Stromal cell of bone marrow (primary cell): ENCODE results near the gene TEX19.
A peak's percentile ranks its signal among the peaks of the same experiment; 100 is the strongest.

ENCODE experiments used
- DNase-seq: peaks from one replicate; pipeline ENCODE4 v3.0.0-alpha.2; 2012; ENCODE audit warnings: low read depth

TEX19 gene

DNA sequence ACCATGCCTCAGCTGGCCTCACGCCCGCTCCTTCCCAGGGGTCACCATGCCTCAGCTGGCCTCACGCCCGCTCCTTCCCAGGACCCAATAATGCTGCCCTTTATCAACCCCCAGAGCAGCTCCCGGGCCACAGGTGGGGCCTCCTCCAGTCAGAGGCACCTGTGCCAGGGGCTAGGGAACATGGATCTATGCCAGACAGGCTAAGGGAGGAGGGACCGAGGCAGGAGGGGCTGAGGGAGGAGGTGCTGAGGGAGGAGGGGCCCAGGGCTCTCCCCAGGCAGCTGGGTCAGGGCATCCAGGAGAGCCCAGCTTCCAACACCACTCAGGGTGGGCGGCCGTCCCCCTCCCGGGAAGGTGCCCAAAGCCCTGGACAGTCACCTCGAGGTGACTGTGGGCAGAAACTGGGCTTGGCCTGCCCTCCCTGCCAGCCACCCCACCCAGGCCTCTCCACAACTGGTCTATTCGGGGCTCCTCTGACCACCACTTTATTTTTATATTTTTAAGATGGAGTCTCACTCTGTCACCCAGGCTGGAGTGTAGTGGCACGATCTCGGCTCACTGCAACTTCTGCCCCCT is 31.9 kb downstream of the TEX19 start:
- DNase-seq, result no peak

DNA sequence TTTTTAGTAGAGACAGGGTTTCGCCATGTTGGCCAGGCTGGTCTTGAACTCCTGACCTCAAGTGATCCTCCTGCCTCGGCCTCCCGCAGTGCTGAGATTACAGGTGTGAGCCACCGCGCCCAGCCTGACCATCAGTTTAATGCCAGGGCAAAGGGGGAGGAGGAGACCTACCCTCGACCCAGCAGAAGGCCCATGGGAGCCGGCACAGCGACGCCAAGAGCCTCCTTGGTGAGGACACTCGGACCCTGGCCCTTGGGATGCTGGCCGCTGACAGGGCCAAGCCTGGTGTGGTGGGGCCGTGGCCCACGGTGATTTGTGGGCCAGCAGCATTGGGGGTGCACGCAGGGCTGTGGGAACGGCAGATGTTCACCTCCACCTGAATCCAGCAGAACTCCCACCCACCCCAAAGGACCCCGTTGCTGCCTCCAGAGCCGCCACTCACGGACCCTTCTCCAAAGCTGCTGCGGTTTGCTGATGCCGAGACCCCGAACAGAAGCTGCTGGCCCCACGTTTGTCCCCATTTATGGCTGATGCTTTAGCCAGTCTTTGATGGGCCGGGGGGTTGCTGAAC is 32.5 kb downstream of the TEX19 start:
- no peak for DNase-seq

DNA sequence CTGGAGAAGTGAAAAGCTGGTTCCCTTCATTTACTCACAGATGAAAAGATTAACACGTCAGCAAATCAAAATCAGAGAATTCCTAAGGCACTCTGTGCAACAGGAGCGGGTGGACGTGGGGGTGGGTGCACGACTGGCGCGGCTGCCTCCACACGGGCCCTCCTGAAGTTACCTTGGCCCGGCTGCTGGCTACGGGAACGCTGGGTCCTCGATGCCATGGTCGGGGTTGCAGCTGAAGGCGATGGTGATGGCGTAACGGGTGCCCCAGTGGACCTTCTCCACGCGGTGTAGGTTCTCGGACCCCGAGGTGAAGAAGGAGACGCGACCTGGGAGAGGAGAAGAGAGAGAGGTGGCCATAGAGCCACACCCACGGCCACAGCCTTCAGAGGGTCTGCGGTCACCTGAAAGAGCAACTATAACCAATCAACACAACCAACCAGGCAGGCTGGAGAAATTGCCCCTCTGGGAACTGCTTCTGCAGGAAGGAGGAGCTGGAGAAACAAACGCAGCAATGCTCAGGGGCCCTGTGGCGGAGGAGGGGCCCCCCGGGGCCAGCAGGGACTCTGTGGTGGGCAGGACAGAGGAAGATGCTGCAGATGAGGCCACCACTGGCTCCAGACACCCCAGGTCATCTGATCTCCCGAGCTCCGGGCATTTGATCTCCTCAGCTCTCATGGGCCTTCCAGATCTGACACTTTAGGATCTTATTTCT is 33.3 kb downstream of the TEX19 start:
- no peak for DNase-seq

DNA sequence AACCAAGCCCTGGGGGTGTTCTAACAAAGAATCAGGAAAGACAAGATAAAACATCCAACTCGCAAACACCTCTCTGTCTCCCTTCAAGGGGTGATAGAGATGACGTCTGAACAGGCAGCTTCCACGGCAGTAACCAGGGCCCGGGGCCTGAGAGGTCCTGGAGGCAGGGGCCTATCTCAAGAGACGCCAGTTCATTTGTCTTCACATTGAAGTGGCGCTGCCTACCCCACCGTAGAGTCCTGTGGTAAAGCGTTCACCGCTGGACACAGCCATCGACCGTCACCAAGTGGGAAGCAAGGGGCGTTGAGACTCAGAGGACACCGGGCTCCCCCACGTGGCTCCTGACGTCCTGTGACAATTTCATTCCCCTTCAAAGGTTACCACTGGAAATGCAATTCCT is 33.9 kb downstream of the TEX19 start:
- DNase-seq, result no peak

DNA sequence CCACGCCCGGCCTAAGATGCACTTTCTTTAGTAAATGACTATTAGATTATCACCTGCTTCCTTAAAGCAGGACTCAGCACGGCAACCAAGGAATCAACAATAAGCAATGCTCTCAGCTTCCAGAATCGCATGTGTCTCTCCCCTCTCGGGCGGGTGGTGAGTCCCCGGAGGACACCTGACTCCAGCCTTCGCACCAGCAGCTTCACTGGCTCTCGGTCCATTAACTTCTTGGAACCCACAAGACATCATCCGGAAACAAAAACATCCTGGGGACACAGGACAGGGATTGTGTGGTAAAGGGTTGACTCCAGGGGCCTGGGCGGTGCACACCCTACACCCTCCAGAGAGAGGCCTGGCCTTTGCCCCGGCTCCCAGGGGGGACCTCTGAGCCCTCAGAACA is 35.2 kb downstream of the TEX19 start:
- no peak for DNase-seq

DNA sequence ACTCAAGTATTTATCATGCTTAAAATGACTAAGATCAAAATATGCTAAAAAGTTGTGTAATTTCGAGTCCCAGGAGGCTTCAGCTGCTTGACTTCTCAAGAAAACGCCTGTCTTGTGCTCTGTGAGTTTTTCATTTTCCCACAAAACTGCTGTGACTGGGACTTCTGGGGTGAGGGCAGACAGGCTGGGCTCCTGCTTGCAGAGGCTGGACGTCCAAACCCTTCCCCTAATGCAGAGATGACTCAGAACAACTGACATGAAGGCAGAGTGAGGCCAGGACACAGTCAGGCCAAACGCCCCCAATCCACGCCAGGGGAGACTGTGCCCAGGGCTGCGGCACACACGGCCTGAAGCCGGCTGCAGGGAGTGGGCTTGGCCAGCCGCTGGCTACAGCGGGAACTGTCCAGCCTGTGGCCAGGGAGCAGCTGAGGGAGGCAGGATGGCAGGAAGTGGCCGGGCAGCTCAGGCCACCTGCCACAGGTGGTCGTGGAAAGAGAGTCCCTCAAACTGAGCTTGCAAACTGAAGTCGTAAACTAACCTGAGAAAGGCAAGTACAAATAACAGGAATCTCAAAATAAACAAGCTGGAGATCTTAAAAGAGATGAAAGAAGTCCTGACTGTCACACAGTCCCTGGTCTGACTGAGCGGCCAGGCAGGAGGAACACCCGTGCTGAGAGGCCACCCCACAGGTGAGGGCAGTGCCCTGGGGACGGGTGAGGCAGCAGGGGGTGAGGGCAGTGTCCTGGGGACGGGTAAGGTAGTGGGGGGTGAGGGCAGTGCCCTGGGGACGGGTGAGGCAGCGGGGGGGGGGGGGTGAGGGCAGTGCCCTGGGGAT is 37.8 kb downstream of the TEX19 start:
- DNase-seq, result peak; percentile 99

DNA sequence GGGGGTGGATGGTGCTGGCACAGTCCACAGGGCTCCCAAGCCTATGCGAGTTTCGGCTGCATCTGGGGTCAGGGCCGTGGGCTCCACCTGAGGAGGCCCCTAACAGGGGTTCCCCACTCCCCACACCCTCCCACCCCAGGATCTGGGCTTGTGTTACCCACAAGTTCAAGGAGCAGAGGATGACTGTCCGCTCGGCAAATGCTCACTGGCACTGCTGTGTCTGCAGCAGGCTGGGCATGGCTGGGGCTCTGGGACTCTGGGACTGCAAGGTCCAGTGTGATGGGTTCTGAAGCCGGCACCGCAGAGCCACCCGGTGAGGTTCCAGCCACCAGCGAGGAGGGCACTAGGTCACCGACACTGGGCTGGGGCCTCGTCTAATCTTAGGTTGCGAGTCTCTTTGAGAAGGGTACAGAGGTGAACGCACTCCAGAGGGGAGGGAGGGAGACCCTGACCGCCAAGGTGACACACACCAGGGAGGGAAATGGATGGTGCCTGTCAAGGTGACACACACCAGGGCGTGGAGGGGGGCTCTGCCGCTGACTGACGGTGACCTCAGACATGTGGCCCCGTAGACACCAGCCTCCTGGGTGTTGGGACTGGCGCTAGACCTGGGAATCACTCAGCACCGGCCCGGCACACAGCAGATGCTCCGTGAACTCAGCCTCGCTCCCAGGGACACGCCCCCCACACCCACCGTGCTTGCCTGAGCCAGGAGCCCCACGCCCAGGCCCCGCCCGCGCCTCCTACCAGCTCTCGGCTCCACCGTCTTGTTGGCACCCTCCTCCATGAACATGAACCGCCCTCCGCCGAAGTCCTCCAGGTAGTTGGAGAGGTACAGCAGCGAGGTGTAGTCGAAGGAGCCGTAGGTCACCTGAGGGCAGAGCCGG is 38.6 kb downstream of the TEX19 start:
- no peak for DNase-seq

DNA sequence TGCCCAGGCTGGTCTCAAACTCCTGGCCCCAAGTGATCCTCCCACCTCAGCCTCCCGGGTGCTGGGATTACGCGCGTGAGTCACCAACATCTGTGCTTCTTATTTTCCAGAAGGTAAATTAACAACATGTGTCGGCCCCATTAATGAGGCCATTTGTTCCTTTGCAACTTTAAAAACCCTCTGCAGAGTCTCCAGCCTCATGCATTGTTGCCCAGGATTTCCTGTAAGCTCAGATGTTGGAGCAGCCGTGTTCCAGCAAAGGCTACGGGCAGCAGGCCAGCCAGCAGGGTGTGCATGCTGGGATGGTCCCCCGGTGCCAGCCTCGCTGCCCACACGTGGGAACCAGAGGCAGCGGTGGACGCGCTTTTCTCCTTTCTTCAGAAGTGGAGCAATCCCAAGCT is 40.0 kb downstream of the TEX19 start:
- peak; percentile 81 for DNase-seq

DNA sequence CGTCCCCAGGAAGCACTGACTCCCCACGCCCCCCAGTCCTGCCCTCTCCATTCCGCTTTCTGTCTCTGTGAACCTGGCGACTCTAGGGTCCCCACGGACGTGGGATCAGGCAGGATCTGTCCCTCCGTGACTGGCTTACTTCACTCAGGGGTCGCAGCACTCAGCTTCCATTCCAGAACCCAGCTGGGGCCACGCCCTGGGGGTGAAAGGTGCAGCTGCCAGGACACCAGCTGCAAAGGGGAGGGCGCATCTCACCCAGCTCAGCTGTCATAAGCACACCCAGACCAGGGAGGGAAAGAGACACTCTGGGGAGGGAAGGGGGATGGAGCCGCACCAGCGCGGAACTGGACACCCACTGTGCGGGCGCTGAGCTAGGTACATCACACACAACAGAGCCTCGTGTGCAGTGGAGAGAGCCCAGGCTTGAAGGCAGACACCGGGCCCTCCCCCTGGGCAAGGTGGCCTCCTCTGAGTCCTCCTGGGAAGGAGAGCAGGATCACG is 40.6 kb downstream of the TEX19 start:
- DNase-seq, result no peak

DNA sequence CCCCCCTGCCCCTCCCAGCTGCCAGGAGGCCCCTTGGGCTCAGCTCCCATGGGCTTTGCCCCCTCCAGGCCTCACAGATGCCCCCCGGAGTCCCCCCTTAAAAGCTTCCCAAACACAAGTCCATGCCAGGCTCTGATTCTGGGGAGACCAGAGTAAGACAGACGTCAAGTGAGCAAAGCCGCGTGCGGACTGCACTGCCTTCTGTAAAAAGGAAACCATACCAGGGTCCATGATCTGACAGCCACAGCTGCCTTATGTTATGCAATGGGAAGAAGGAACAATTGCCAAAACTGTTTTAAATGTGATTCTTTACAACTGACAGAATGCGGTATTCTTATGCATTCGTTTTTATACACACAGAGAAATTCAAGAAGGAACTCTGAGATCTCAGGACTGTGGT is 41.2 kb downstream of the TEX19 start:
- DNase-seq, result no peak

DNA sequence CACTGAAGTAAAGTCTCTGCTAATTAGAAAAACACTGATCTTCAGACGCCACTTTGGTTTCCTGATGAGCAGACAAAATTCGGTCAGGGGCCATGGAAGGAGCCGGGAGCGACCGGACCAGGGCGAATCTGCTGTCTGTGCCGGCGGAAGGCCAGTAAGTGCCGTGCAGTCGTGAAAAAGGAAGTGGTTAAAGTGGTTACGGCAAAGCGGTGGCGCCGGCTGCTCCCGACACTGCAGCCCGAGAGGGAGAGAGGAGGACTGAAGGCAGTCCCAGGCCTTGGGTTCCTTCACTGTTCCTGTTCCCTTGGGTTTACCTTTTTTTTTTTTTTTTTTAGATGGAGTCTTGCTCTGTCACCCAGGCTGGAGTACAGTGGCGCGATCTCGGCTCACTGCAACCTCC is 41.8 kb downstream of the TEX19 start:
- DNase-seq, result no peak

DNA sequence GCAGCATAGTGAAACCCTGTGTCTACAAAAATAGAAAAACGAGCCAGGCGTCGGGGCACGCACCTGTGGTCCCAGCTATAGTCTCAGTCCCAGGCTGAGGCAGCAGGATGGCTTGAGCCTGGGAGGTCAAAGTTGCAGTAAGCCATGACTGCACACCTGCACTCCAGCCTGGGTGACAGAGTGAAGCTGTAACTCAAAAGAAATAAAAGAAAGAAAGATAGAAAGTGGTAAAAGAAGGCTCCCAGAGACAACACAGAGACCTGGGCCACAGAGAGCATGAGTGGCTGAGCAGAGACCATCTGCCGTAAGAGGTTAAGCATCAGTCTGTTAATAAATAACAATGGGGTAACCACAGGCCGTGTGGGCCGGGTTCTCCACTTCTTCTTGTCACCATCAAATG is 43.8 kb downstream of the TEX19 start:
- DNase-seq, result no peak

DNA sequence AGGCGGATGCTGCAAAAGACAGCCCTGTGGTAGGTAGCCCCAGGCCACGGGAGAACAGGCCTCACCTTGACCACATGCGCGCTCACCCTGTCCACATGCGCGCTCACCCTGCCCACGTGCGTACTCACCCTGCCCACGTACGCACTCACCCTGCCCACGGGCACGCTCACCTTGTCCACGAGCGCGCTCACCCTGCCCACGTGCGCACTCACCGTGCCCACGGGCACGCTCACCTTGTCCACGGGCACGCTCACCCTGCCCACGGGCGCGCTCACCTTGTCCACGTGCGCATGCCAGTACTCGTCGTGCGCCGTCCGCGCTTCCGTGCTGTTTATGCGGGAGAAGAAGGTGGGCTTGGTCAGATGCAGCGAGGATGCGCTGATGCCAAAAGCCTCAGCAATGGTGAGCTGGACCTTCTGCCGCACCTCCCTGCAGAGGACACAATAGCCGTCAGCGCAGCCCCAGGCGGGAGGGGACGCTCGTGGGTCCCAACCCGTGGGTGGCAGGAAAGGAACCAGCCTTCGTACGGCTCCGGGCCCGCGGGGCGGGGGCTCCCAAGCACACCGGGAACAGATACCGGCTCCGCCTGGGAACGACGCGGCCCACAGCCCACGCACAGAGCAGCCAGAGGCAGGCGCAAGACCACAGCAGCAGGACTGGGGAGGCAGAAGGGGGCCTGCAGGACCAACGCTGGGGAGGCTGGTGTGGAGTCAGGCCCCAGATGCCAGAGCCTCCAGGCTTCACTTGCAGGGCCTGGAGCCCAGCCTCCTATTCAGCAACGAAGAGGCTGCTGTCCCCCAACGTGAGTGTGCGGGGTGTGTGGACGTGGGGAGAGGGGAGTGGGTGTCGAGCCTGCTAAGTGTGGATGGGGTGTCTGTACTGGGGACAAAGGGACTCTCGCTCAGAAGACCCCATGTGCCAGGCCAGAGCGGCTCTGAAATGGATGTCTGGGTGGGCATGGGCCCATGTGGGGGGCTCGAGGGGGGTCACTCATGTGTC is 44.9 kb downstream of the TEX19 start:
- DNase-seq, result no peak

DNA sequence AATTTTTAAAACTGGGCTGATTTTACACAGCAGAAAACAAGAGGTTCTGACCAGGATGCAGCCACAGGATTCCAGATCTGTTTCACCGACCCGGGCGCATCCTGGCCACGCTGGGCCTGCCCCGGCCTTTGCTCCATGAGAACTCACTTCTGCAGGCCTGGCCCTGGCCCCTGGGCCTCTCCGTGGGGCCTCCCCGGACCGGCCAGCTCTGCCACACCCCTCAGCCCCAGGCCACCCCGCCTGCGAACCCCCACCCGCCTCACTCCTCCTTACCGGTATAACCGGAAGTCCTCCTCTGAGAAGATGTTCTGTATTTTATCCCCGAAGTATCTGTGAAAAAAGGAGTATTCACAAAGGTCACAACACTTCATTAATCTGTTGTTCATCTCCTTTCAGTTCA is 46.0 kb downstream of the TEX19 start:
- DNase-seq, result no peak

DNA sequence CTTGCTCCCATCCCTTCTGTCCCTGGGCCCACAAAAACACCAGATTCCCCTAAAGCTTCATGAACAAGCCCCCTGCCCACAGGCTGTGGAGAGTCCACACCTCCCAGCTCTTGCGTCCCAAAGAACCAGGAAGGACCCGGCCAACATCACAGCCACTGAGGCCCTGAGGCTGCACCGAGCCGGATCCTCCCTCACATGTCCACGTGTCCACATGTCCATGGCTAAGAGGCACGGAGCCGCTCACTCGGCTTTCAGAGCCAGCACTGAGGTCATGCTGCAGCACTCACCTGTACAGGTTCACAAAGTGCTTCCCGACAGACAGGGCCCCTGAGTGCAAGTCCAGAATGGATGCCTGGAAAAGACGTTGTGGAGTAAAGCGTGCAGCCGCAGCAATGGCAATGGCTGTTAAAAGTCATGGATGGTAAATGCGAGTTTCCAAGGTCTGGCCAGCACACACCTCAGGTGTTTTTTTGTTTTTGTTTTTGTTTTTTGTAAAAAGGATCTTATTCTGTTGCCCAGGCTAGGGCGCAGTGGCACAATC is 47.2 kb downstream of the TEX19 start:
- no peak for DNase-seq

DNA sequence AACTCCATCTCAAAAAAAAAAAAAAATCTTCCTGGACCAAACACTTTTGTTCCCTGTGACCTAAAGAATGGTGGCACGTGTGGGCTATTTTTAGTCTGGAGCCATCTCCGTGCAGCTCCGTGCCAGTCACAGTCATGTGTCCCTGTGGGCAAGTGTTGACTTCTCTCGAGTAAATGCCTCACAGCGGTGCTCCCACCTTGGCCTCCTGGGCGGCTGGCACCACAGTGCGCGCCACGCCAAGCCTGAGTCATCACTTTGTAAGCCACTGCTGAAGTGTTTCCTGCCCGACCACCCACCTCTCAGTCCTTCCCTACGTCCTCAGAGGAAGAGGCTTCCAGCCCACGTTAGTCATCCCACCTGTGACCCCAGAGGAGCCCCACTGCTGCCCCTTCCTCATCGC is 48.2 kb downstream of the TEX19 start:
- no peak for DNase-seq

DNA sequence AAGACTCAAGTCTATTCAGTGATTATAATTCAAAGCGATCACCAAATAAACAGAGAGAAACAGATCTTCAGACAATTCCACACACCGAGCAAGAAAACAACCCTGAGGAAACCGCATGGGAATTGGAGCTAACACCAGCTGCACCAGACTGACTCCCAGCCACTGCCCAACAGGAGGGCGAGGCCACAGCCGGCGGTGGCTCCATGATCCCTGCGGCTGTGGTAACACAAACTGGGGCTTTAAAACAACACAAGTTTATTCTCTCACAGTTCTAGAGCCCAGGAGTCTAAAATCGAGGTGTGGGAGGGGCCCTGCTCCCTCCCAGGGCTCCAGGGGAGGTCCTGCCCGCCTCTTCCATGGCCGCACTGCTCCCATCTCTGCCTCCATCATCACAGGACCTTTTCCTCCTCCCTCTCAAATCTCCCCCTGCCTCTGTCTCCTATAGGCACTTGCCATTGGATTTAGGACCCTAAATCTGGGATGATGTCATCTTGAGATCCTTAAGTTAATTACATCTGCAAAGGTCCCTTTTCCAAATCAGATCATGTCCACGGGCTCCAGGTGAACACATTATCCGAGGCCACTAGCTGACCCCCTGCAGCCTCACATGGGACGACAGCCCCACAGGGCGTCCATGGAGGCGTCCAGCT is 49.4 kb downstream of the TEX19 start:
- no peak for DNase-seq

DNA sequence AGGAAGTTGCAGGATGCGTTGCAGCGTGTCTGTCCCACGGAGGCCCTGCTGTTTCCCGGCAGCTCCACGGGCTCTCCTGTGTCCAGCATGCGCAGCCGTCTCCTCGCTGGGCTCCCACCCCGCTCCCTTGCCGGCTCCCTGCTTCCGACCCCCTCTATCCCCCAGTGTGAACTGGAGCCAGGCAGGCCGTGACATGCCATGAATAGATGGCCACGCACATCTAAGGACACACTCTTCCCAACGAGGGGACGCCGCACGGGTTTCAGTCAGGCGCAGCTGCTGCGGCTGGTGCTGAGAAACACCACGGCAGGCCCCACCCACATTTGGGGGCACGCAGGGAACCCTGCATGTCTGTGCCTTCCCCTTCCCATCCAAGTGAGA is 49.9 kb downstream of the TEX19 start:
- no peak for DNase-seq

DNA sequence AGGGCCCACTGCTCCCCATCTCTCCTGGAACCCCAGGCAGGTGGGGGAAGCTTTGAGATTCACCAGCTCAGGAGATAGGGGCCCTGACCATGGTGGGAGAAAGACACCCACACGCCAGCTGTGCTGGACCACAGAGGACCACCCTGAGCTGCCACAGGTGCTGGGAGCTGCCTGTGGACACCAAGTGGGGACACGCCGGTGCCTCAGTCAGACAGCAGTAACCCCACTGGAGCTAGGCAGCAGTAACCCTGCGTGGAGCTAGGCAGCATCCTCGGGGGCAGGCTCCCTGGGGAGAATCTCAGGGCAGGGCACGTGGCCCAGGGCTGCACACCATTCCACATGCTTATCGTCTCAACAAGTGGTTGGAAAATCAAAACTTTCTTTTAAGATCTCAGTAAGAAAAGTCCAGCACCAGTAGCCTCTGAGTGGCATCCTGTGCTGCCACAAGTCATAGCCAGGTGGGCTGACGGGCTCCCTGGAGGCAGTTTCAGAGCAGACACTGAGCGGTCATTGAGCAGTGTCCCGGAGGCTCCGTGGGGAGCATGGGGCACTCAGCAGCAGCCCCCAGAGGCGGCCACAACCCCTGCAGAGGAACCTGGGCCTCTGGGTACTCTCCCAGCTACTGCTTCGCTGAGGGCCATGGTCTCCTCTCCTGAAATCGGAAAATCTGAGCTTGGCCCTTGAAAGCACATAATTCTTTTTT is 51.1 kb downstream of the TEX19 start:
- DNase-seq, result no peak
